Esophagus muscularis mucosa (tissue), 4 donors: ENCODE data around the gene ARMS2.

Experiments
- CTCF ChIP-seq, 3 experiments: fragments of 200-600 bp in 2 of 3; fragments of 450-650 bp in 1 of 3; sonication (generic) in 2 of 3; IDR thresholded peaks; one replicate each; pipeline ENCODE4 v1.5.1; 2017 to 2019; ENCODE audit warnings: antibody characterized with exemption in 3 of 3, mild to moderate bottlenecking in 2 of 3, moderate library complexity in 1 of 3
- EP300 ChIP-seq: sonication (generic); formaldehyde crosslinking; IDR thresholded peaks from one replicate; pipeline ENCODE4 v1.6.1; 2017; ENCODE audit warnings: antibody characterized with exemption
- POLR2A ChIP-seq: fragments of 450-650 bp; IDR thresholded peaks from one replicate; pipeline ENCODE4 v1.6.1; 2017; ENCODE audit warnings: antibody characterized with exemption, moderate library complexity, mild to moderate bottlenecking, low read depth
- POLR2AphosphoS5 ChIP-seq, 2 donors: sonication (generic); formaldehyde crosslinking; IDR thresholded peaks; one replicate each; pipeline ENCODE4 v1.6.1; 2017; ENCODE audit warnings: antibody characterized with exemption in 2 of 2

- no peak for TF ChIP-seq POLR2AphosphoS5 (IDR thresholded peaks at IDR 0.05)
- no peak for TF ChIP-seq POLR2A
- no peak for TF ChIP-seq EP300
- TF ChIP-seq CTCF (IDR thresholded peaks at IDR 0.05): no peak
Measured at GRCh38 chr10:122464250-122464510, 9.7 kb downstream of the ARMS2 start.
